OCI-M2 (cell line): Measurements from ENCODE around the gene TMEM91.
"Not testable (repeated sequence)": the region's sequence is repeated elsewhere in the genome, so short reads cannot be mapped to it uniquely, and the experiment has no call there.

Experiments used
- DNase-seq: peaks from one replicate; lab custom pipeline; 2025; ENCODE audit not compliant: unreplicated experiment; lab: John Stamatoyannopoulos, UW

The TMEM91 gene

DNA sequence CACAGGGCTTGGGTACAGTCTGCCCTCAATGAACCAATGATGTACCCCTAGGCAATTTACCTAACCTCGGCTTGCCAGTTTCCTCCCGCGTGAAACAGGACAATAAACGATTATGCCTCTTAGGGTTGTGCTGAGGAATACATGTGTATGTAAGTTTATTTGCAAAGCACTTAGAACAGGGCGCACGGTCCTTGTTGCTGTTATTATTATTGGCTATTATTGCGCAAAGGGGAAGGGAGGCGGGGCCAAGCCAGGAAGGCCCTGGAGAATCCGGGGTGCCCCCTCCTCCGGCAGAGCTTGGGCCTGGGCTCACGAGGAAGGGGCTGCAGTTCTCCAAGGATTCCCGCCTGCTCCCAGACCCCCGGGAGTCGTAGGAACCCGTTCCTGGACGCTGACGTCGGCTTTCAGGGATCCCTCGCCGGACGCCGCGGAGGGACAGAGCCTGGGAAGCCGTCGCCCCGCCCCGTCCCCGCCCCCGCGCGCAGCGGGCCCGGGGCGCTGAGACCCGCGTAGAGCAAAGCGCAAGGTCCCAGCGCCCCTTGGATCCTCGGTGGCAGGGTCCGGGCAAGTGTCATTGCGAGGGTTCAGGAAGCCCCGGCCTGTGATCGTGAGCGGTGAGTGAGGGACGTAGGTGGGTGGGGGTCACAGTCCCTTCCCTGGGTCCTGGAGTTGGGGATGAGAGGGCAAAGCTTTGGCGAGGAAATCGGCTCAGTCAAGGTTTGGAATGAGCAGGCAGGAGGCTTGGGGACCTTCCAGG is at the start of gene TMEM91:
Gene TMEM91, plus strand, starts transcription at position 293 of the 757 bp plus-strand sequence. CDS start 1,777 bp downstream, outside the sequence.
- DNase-seq = no peak

DNA sequence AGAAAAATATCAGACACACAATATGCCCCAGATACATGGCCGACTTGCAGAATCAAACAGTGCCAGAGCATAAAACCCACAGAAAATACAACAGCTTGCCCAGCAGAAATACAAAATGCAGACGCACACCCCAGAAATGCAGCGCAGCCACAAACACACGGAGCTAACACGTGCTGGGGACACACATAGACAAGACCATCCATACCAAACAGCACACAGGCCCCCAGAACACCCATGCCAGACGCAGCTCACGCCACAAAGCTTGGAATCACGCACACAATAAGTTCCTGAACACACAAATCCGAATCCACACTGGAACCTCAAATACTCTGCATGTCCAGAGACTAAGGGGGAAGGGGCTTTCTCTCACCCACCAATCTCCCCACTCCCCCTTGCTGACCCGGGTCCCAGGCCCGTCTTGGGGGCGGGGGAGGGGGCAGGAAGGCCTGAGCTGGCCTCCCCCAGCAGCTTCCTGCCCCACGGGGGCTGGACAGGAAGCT is 49.2 kb upstream of the TMEM91 start:
- no peak for DNase-seq

DNA sequence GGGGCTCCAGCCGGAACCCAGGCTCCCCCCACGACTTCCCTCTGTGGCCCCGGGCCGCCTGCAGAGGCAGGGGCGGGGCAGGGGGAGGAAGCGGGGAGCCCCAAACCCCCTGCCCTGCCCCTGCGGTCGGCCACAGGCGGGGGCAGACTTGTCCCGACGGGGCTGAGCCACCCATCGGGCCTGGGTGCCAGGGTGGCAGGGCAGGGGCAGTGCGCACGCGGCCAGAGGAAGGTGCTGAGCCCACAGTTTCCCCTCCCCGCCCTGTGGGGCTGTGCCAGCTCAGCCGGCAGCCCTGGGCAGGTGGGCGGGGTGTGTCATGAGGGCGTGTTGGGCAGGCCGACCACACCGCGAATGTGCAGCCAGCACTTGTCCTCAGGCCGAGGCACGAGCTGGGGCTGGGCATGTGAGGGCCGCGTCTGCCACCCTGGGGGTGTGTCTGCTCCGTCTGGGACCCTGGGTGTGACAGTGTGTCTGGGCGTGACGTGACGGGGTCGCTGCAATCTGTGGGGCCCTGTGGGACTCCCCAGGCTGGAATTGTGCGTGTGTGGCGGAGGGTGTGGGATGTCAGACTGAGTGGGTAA is 48.7 kb upstream of the TMEM91 start:
- no peak for DNase-seq

DNA sequence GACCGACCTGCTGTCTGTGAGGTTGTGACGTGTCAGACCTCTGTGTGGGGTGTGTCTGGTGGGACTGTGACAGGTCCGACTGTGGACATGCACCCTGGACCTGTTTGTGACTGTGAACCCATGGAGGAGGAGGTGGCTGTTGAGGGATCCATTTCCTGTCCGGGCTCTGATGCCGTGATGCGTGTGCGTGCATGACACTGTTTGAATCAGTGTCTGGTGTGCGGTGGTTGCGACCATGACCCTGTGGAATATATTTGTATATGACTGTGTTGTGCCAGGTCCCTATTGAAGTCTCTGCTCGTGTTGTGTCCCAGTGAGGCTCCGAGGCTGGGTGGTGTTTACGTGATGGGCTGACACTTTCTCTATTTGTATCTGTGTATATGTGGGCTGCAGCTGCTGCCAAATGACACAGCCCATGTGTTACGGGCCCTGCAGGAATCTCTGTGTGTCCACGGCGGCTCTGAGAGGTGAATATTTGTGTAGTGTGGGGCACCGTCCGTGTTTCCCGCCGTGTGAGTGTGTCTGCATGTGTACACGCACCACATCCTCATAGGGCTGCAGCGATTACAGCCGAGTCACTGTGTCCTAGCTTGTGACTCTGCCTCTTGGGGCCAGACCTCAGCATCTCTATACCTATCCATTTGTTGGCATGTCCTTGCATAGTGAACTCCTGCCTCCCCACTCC is 48.0 kb upstream of the TMEM91 start:
- no peak for DNase-seq

DNA sequence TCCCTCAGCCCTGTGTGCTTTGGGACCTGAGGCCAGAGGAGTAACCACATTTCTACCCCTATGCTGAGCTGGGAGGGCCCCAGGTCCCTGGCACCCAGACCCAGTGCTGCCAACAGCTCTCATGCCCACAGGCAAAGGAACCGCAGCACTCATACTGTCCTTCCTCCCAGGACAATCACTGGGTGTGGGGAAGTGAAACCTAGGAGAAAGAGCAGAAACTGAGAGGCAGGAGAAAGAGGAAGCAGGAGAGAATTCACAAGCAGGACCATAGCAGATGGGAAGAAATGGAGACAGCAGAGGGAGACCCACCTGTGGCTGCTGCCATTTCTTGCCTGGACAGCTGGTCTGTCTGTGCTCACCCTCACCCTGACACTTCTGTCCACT is 47.5 kb upstream of the TMEM91 start:
- no peak for DNase-seq

DNA sequence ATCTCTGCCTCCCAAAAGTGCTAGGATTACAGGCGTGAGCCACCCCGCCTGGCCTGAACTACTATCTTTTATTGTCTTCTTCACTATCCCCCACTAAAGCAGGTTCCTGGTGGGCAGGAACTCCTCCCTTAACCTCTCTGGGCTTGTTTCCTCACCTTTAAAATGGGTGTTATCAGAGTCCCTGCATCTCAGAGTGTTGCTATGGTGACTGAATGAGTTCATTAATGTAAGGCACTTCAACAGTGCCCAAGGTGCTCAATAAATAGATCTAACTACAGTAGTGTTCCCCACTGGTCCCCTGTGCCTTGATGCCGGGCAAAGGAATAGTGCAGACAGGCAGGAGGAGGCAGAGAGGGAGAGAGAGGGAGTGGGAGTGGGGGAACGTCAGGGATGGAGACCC is 45.9 kb upstream of the TMEM91 start:
- no peak for DNase-seq

DNA sequence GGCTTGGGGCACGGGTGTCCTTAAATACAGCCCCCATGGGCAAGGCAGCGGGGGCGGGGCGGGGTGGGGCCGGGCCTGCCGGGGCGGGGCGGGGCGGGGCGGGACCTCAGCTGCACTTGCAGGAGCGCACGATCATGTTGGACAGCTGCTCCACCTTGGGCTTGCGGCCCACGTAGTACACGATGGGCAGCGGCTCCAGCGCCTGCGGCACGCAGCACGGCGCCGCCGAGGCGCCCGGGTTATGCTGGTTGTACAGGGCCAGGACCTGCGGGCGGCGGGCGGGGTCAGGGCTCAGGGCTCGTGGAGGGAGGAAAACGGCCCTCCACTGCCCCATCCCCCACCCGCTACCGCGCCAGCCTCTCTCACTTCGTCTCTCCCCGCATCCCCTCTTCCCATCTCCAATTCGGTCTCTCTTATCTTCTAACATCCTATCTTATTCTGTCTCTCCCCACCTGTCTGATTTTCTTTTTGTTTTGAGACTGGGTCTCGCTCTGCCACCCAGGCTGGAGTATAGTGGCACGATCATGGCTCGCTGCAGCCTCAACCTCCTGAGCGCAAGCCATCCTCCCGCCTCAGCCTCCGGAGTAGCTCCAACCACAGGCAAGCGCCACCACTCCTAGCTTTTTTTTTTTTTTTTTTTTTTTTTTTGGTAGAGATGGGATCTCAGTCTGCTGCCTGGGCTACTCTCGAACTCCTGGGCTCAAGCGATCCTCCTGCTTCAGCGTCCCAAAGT is 45.2 kb upstream of the TMEM91 start:
- DNase-seq = no peak

DNA sequence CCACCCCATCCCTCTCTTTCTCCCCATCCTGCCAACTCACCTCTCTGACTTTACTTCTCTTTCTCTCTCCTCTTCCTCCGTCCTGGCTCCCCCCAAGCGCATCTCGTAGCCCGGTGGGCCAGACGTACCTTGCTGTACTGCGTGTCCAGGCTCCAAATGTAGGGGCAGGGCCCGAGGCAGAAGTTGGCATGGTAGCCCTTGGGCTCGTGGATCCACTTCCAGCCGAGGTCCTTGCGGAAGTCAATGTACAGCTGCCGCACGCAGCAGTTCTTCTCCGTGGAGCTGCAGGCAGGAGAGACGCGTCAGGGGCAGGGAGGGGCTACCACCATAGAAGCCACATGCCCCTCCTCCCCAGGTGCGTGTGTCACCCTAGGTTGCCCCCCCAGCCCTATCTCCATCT is 44.3 kb upstream of the TMEM91 start:
- DNase-seq = no peak

DNA sequence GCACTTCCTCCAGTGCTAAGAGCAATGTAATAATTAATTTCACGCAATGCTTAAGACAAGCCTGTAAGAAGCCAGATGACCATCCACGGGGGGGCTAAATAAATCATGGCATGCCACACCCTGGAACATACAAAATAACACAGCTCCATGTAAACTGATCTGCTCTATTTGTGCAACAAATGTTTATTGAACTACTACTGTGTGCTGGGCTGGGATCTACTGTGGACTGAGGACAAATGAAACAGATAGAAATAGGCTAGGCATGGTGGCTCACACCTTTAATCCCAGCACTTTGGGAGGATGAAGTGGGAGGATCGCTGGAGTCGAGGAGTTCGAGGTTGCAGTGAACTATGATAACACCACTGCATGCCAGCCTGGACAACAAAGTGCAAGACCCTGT is 43.9 kb upstream of the TMEM91 start:
- no peak for DNase-seq

DNA sequence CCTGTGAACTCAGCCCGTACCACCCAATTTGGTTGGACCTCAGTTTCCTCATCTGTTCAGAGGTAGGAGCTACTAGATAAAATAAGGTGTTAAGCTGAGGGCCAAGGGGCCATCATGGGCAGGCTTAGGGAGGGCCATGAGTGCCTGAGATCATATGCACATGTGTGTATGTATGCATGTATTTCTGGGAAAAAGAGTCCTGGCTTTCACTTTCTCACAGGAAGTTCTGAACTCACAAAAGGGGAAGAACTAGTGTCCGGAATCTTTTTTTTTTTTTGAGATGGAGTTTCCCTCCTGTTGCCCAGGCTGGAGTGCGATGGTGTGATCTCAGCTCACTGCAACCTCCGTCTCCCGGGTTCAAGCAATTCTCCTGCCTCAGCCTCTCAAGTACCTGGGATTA is 41.5 kb upstream of the TMEM91 start:
- no peak for DNase-seq

DNA sequence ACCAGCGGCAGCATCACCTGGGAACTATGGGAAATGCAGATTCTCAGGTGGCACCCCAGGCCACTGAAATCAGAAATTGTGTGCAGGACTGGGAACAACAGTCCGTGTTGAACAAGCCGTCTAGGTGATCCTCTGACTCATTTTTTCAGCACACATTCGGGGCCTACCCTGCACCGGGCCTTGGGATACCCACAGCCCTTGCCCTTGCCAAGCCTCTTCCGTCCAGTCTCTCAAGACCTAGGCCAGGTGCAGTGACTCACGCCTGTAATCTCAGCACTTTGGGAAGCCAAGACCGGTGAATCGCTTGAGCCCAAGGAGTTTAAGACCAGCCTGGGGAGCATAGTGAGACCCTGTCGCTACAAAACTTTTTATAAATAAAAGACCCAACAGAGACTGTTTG is 40.9 kb upstream of the TMEM91 start:
- DNase-seq = no peak

DNA sequence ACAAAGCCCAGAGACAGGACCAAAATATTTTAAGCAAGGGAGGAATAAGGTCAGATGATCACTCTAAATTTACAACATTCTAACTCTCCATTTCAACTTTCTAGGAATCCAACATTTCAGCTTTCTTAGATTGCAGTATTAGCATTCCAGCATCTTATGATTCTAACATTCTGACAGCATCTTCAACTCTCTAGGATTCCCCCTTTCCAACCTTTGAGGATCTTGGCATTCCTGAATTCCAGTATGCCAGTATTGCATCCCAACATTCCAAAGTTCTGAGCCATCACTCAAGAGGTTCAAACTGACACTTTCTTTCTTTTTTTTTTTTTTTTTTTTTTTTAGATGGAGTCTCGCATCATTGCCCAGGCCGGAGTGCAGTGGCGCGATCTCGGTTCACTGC is 36.4 kb upstream of the TMEM91 start:
- no peak for DNase-seq

DNA sequence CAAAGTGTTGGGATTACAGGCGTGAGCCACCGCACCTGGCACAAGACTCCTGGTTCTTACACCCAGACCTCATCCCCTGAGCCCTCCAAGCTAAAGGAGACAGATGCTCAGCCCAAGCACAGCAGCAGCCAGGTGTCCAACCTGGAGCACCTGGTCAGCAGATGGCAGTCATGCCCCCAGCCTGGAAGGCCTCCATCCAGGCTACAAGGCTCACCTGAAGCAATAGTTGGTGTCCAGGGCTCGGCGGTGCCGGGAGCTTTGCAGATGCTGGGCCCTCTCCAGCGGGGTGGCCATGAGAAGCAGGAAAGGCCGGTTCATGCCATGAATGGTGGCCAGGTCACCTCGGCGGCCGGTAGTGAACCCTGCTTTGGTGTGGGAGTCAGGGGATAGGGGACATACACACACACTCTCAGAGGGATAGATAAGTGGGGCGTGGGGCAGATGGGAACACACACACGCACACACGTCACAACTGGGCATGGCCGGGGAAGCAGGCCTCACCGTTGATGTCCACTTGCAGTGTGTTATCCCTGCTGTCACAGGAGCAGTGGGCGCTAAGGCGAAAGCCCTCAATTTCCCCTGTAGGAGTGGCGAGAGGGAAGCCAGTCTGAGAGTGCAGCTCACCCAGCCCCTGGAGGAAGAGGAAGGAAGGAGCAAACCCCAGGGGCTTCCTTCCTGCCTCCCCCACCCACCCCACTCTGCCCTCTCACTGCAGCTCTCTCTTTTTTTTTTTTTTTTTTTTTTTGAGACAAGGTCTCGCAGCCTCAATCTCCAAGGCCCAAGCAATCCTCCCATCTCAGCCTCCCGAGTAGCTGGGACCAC is 34.5 kb upstream of the TMEM91 start:
- DNase-seq = no peak

DNA sequence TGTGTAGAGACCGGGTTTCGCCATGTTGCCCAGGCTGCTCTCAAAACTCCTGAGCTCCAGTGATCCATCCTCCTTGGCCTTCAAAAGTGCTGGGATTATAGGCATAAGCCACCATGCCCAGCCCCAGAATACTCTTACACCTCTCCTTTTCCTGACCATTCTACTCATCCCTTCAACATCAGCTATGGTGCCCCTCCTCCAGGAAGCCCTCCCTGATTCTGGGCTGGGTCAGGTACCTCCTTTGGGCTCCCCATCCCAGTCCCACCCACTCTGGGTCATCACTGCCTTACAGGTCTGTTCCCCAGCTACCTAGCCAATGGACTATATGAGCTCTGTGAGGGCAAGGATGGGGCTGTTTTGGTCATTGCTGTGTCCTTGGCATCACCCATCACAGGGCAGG is 32.2 kb upstream of the TMEM91 start:
- no peak for DNase-seq

DNA sequence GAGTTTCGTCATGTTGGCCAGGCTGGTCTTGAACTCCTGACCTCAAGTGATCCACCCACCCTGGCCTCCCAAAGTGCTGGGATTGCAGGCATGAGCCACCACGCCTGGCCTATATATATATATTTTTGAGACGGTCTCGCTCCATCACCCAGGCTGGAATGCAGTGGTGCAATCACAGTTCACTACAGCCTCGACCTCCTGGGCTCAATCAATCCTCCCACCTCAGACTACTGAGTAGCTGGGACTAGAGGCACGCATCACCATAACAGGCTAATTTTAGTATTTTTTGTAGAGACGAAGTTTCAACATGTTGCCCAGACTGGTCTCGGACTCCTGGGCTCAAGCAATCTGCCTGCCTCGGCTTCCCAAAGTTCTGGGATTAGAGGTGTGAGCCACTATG is 29.4 kb upstream of the TMEM91 start:
- not testable (repeated sequence) for DNase-seq

DNA sequence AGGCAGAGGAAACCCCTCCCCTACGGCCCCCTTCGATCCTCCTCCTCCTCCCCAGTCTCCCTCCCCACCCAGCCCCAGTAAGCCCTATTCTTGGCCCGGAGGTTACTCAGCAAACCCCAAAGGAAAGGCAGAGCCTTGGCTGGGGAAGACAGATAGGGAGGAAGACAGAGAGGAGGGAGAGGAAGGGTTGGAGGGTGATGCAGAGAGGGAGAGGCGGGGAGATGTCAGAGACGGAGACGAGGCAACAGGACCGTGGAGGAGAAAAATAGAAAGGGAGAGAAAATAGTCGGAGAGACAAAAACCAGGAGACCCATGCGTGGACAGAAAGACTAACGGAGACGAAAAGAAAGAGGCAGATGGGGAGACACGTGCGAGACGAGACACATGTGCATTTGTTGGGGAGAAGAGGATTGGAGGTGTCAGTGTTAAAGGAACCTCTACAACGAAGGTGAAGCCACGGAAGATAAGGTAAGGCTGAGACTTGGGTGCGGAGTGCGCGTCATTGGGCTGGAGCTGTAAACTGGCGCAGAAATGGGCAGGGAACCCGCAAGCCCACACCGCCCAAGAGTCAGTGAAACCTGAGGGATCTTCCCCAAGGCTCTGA is 25.5 kb upstream of the TMEM91 start:
- no peak for DNase-seq

DNA sequence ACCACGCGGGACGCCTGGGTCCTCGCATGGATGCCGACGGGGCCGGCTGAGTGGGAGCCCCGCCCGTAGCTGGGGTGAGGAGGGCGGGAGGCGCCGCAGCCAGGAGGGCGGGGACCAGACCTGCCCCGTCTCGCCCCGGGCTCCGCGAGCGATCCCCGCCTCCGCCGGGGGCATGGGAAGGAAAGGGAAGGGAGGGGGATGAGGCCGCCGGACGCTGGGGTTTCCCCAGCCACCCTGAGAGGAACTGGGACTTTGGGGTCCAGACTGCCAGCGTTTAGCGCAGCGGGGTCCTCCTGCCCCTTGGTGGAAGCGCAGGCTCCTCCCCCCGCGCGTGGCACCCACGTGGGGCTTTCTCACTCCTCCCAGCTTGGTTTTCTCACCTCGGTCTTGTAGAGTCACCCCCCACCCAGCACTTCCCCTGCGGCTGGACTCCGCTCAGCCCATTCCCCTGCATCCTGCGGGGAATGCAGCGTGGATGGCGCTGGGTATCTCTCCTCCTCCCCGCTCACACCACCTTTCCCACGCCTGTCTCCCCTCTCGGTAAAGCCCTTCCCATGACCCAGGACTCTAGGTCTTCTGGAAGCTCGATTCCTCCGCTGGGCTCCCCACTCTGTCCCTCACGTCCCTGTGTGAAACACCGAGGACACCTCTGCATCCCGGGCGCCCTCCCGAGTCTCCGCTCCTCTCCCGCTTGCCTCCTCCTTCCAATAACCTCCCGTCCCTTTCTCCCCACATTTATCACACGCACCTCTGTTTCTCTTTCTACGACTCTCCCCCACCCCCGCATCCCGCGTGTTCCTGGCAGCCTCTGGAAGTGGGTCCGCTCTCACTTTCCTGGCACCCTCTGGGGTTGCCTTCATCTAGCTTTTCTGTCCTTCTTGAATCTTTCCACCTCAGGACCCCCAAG is 24.7 kb upstream of the TMEM91 start:
- DNase-seq = no peak

DNA sequence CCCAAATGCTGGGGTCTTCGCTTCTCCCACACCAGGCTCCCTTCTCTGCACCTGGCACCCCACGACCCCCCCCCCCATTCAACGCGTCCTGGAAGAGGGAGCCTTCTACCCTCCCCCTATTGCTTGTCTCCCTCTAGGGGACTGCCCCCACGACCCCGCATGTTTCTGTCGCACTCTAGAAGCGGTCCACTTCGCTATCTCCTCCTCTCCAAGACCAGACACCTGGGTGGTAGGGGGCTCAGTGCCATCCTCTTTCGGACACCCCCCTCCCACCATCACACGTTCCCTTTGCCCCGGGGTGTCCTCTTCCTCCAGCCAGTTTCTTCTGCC is 24.1 kb upstream of the TMEM91 start:
- DNase-seq = no peak
